Rectal smooth muscle tissue (tissue), 1 donor: Measurements from ENCODE around the gene SEBOX.

Source experiments
- H3K27ac ChIP-seq: one replicate; pipeline ENCODE4 v1.7.0; 2013; ENCODE audit warnings: low read depth, low read length, inconsistent platforms
- H3K27me3 ChIP-seq: one replicate; pipeline ENCODE4 v1.7.0; 2013; ENCODE audit warnings: low read length; ENCODE audit not compliant: control insufficient read depth, insufficient read depth
- H3K36me3 ChIP-seq: one replicate; pipeline ENCODE4 v1.7.0; 2013; ENCODE audit warnings: low read length; ENCODE audit not compliant: control insufficient read depth, insufficient read depth
- H3K4me1 ChIP-seq: one replicate; pipeline ENCODE4 v1.7.0; 2013; ENCODE audit warnings: low read length; ENCODE audit not compliant: control insufficient read depth, insufficient read depth
- H3K4me3 ChIP-seq: one replicate; pipeline ENCODE4 v1.7.0; 2013; ENCODE audit warnings: low read length
- H3K9ac ChIP-seq: one replicate; pipeline ENCODE4 v1.7.0; 2013; ENCODE audit warnings: low read length

Gene SEBOX

GRCh38 chr17:28328325-28328724 lies 36.7 kb downstream of the SEBOX start:
- Histone ChIP-seq H3K4me3 (no peak overlapping the region), H3K27ac (no peak overlapping the region), H3K27me3 (no peaks in the 10 kb centered on the region), H3K36me3 (peaks cover 24% of the 10 kb centered on the region), H3K4me1 (no peaks in the 10 kb centered on the region), H3K9ac (no peak overlapping the region)

- Histone ChIP-seq H3K4me3 (no peak overlapping the region), H3K4me1 (no peaks in the 10 kb centered on the region), H3K9ac (no peak overlapping the region), H3K36me3 (peaks cover 24% of the 10 kb centered on the region), H3K27ac (no peak overlapping the region), H3K27me3 (no peaks in the 10 kb centered on the region)
These were observed 37.3 kb downstream of the SEBOX start for GRCh38 chr17:28327709-28328108.

GRCh38 chr17:28327031-28327607 lies 37.9 kb downstream of the SEBOX start:
- Histone ChIP-seq H3K27ac (no peak overlapping the region), H3K27me3 (no peaks in the 10 kb centered on the region), H3K9ac (no peak overlapping the region), H3K36me3 (peaks cover 23% of the 10 kb centered on the region), H3K4me3 (no peak overlapping the region), H3K4me1 (no peaks in the 10 kb centered on the region)

GRCh38 chr17:28326114-28326513 lies 38.9 kb downstream of the SEBOX start:
- H3K4me1 ChIP-seq: no peaks in the 10 kb centered on the region
- no peaks in the 10 kb centered on the region for H3K27me3 ChIP-seq
- H3K9ac ChIP-seq: no peak overlapping the region
- no peak overlapping the region for H3K4me3 ChIP-seq
- no peak overlapping the region for H3K27ac ChIP-seq
- H3K36me3 ChIP-seq: peaks cover 16% of the 10 kb centered on the region

- H3K9ac ChIP-seq: no peak overlapping the region
- no peak overlapping the region for H3K27ac ChIP-seq
These were observed 39.8 kb downstream of the SEBOX start for GRCh38 chr17:28325211-28325610.

GRCh38 chr17:28324781-28325180 lies 40.2 kb downstream of the SEBOX start:
- no peak overlapping the region for H3K9ac ChIP-seq
- no peaks in the 10 kb centered on the region for H3K4me1 ChIP-seq
- H3K27ac ChIP-seq: no peak overlapping the region
- no peaks in the 10 kb centered on the region for H3K27me3 ChIP-seq
- H3K4me3 ChIP-seq: no peak overlapping the region
- H3K36me3 ChIP-seq: peaks cover 12% of the 10 kb centered on the region

More at GRCh38 chr17:28325211-28325610, 39.8 kb downstream of the SEBOX start:
- H3K4me1 ChIP-seq: no peaks in the 10 kb centered on the region
- H3K27me3 ChIP-seq: no peaks in the 10 kb centered on the region
- peaks cover 12% of the 10 kb centered on the region for H3K36me3 ChIP-seq
- H3K4me3 ChIP-seq: no peak overlapping the region

- H3K27ac ChIP-seq: no peak overlapping the region
- no peak overlapping the region for H3K9ac ChIP-seq
- no peaks in the 10 kb centered on the region for H3K27me3 ChIP-seq
- H3K36me3 ChIP-seq: peaks cover 10% of the 10 kb centered on the region
- H3K4me1 ChIP-seq: peaks cover 2% of the 10 kb centered on the region
- H3K4me3 ChIP-seq: no peak overlapping the region
These were observed 40.7 kb downstream of the SEBOX start for GRCh38 chr17:28324267-28324745.

GRCh38 chr17:28320215-28321061 lies 44.6 kb downstream of the SEBOX start:
- H3K9ac ChIP-seq: no peak overlapping the region
- no peak overlapping the region for H3K27ac ChIP-seq
- peaks cover 4% of the 10 kb centered on the region for H3K4me1 ChIP-seq
- H3K36me3 ChIP-seq: no peaks in the 10 kb centered on the region
- H3K4me3 ChIP-seq: no peak overlapping the region
- H3K27me3 ChIP-seq: no peaks in the 10 kb centered on the region

GRCh38 chr17:28319598-28319935 lies 45.4 kb downstream of the SEBOX start:
- H3K4me1 ChIP-seq: peaks cover 4% of the 10 kb centered on the region
- H3K4me3 ChIP-seq: peak overlapping the region; percentile 85
- no peak overlapping the region for H3K27ac ChIP-seq

GRCh38 chr17:28318759-28319597 lies 46.0 kb downstream of the SEBOX start, which contains the start of gene TMEM97:
Gene TMEM97 (plus strand): TSS chr17:28319200. CDS start chr17:28319240, 40 bp downstream.
- H3K4me1 ChIP-seq: peaks cover 4% of the 10 kb centered on the region
- no peak within 1 kb of the TSS for H3K9ac ChIP-seq
- no peaks in the 10 kb centered on the region for H3K36me3 ChIP-seq
- H3K4me3 ChIP-seq: peak within 1 kb of the TSS; percentile 85
- H3K27ac ChIP-seq: no peak within 1 kb of the TSS
- H3K27me3 ChIP-seq: no peaks in the 10 kb centered on the region

More at GRCh38 chr17:28319598-28319935, 45.4 kb downstream of the SEBOX start:
- Histone ChIP-seq H3K9ac (no peak overlapping the region), H3K36me3 (no peaks in the 10 kb centered on the region), H3K27me3 (no peaks in the 10 kb centered on the region)

GRCh38 chr17:28317966-28318758 lies 46.8 kb downstream of the SEBOX start:
- H3K27ac ChIP-seq: no peak overlapping the region
- H3K27me3 ChIP-seq: no peaks in the 10 kb centered on the region
- H3K4me1 ChIP-seq: peaks cover 4% of the 10 kb centered on the region
- H3K9ac ChIP-seq: no peak overlapping the region
- no peaks in the 10 kb centered on the region for H3K36me3 ChIP-seq
- H3K4me3 ChIP-seq: peak overlapping the region; percentile 85
